Activated CD4-positive, alpha-beta T cell treated with anti-CD3 and anti-CD28 coated beads, Interleukin-2, amount 10 ng/mL, durations not matched to agents 7 days and 5 days (primary cell): ENCODE data around the gene SMARCA4. TPM values are rescaled to one million over a fixed set of nuclear protein-coding genes. Genes with fewer than 3 reads are reported as not detected.
A peak's percentile ranks its signal among the peaks of the same experiment; 100 is the strongest.
"Not testable (repeated sequence)": the region's sequence is repeated elsewhere in the genome, so short reads cannot be mapped to it uniquely, and the experiment has no call there.

Source experiments
- CTCF ChIA-PET: fragments of 350-600 bp; sonication (Branson Sonifier 250); formaldehyde crosslinking; loops from one replicate; lab custom pipeline; 2021; ENCODE audit warnings: antibody characterized with exemption; lab: Charles Lee
- POLR2A ChIA-PET: fragments of 350-600 bp; sonication (Branson Sonifier 250); formaldehyde crosslinking; loops from one replicate; lab custom pipeline; 2021; ENCODE audit warnings: antibody characterized with exemption; lab: Charles Lee
- DNase-seq: peaks from one replicate; pipeline ENCODE4 v3.0.0-alpha.2; 2020
- H3K27ac Mint-ChIP-seq: one replicate; pipeline ENCODE4 v1.8.0; 2021; ENCODE audit warnings: mild to moderate bottlenecking, moderate library complexity, mixed read lengths
- H3K27me3 Mint-ChIP-seq: one replicate; pipeline ENCODE4 v1.8.0; 2021; ENCODE audit warnings: mixed read lengths
- H3K36me3 Mint-ChIP-seq: one replicate; pipeline ENCODE4 v1.8.0; 2021; ENCODE audit warnings: low read depth, mixed read lengths
- H3K4me1 Mint-ChIP-seq: one replicate; pipeline ENCODE4 v1.8.0; 2021; ENCODE audit warnings: mixed read lengths
- H3K4me3 Mint-ChIP-seq: one replicate; pipeline ENCODE4 v1.8.0; 2021; ENCODE audit warnings: mild to moderate bottlenecking, moderate library complexity, mixed read lengths
- H3K9me3 Mint-ChIP-seq: one replicate; pipeline ENCODE4 v1.8.0; 2021; ENCODE audit warnings: mixed read lengths
- total RNA-seq, 2 experiments: library from RNA; stranded (reverse); gene quantifications; one replicate each; pipeline ENCODE4 v1.2.3, GENCODE V29; 2021

SMARCA4 gene
- total RNA-seq, 2 experiments from 2014 or later, result 111 to 115 TPM

DNA sequence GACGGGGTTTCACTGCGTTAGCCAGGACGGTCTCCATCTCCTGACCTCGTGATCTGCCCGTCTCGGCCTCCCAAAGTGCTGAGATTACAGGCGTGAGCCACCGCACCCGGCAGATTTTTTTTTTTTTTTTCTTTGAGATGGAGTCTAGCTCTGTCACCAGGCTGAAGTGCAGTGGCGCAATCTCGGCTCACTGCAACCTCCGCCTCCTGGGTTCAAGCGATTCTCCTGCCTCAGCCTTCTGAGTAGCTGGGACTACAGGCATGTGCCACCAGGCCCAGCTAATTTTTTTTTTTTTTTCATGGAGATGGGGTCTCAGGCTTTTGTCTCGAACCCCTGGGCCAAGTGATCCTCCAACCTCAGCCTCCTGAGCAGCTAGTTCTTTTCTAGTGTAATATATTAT, 19.2 kb upstream of the SMARCA4 start:
- DNase-seq, POLR2A ChIA-PET, H3K4me3 Mint-ChIP-seq, H3K27ac Mint-ChIP-seq, H3K36me3 Mint-ChIP-seq, H3K9me3 Mint-ChIP-seq, H3K27me3 Mint-ChIP-seq: not testable (repeated sequence)
- CTCF ChIA-PET, result interaction anchor here (0.5 to 3.5 kb wide), 16 partner anchors 10 to 457 kb away, joined by 3 to 16 read pairs (median 4); partner anchors contain the start of gene SMARCA4
- peaks cover 18% of the 10 kb centered on the region for H3K4me1 Mint-ChIP-seq

DNA sequence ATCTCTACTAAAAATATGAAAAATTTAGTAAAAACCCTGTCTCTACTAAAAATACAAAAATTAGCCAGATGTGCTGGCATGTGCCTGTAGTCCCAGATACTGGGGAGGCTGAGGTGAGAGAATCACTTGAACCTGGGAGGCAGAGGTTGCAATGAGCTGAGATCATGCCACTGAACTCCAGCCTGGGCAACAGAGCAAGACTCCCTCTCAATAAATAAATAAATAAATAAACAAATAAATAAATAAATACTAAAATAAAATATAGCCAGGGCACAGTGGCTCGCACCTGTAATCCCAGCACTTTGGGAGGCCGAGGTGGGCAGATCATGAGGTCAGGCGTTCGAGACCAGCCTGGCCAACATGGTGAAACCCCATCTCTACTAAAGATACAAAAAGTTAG, 17.4 kb upstream of the SMARCA4 start:
- CTCF ChIA-PET, result interaction anchor here (1.6 to 3.5 kb wide), 3 partner anchors 15 to 25 kb away, joined by 4 to 14 read pairs (median 10); partner anchors contain the start of gene SMARCA4
- H3K27ac Mint-ChIP-seq, POLR2A ChIA-PET, H3K4me3 Mint-ChIP-seq, H3K36me3 Mint-ChIP-seq, H3K27me3 Mint-ChIP-seq, DNase-seq, H3K9me3 Mint-ChIP-seq: not testable (repeated sequence)
- peaks cover 17% of the 10 kb centered on the region for H3K4me1 Mint-ChIP-seq

DNA sequence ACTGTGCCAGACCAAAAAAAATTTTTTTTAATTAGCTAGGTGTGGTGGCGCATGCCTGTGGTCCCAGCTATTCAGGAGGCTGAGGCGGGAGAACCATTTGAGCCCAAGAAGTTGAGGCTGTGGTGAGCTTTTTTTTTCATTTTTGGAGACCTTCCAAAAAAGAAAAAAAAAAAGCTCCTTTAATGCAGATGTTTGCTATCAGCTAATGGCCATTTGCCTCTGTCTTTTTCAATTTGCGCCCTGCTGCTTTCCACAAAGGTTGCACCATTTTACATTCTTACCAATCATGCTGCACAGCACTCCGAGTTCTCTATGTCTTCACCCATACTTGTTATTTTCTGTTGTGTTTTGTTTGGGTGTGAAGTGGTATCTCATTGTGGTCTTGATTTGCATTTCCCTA, 15.6 kb upstream of the SMARCA4 start:
- peaks cover 9% of the 10 kb centered on the region for H3K4me1 Mint-ChIP-seq
- ChIA-PET POLR2A (no interaction called here), CTCF (interaction anchor here (0.6 to 1.8 kb wide), 4 partner anchors 9 to 15 kb away, joined by 3 to 7 read pairs (median 4); no protein-coding TSS in a partner anchor)
- H3K4me3 Mint-ChIP-seq, result no peak overlapping the region
- no peaks in the 10 kb centered on the region for H3K36me3 Mint-ChIP-seq
- H3K27me3 Mint-ChIP-seq, result no peaks in the 10 kb centered on the region
- DNase-seq, result no peak
- H3K27ac Mint-ChIP-seq, result no peak overlapping the region
- H3K9me3 Mint-ChIP-seq, result no peaks in the 10 kb centered on the region

- no peak overlapping the region for H3K27ac Mint-ChIP-seq
- H3K27me3 Mint-ChIP-seq, result no peaks in the 10 kb centered on the region
- H3K9me3 Mint-ChIP-seq, result no peaks in the 10 kb centered on the region
- H3K4me3 Mint-ChIP-seq, result no peak overlapping the region
- H3K36me3 Mint-ChIP-seq, result no peaks in the 10 kb centered on the region
- H3K4me1 Mint-ChIP-seq, result peaks cover 6% of the 10 kb centered on the region
- POLR2A ChIA-PET, result no interaction called here
- no peak for DNase-seq
- CTCF ChIA-PET, result no interaction called here
Measured at GRCh38 chr19:10946958-10947657, 13.7 kb upstream of the SMARCA4 start.

DNA sequence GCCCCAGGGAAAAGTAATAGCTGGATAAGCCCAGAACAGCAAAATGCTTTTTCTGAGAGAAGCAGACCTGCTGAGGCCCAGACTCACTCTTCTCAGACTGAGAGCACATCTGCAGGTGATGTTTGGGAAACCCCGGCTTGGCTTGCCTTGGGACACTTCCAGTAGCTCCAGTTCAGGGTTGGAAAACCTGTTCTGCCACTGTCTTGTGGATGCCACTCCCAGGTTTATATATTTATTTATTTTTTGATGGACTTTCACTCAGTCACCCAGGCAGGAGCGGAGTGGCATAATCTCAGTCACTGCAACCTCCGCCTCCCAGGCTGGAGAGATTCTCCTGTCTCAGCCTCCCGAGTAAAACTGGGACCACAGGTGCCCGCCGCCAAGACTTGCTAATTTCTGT, 8.0 kb upstream of the SMARCA4 start:
- Mint-ChIP-seq H3K36me3 (no peaks in the 10 kb centered on the region), H3K4me3 (no peak overlapping the region), H3K9me3 (no peaks in the 10 kb centered on the region), H3K27ac (no peak overlapping the region), H3K4me1 (peaks cover 2% of the 10 kb centered on the region), H3K27me3 (no peaks in the 10 kb centered on the region)
- ChIA-PET POLR2A (no interaction called here), CTCF (interaction anchor here (0.9 to 1.6 kb wide), 4 partner anchors 11 to 235 kb away, joined by 3 to 4 read pairs (median 4); partner anchors contain the start of gene DNM2)
- no peak for DNase-seq

GRCh38 chr19:10959277-10959968, 1.4 kb upstream of the SMARCA4 start:
- Mint-ChIP-seq H3K4me3 (peak overlapping the region; percentile 81), H3K27ac (peak overlapping the region; percentile 92), H3K4me1 (peaks cover 37% of the 10 kb centered on the region)
- H3K36me3 Mint-ChIP-seq, DNase-seq, H3K9me3 Mint-ChIP-seq, POLR2A ChIA-PET, H3K27me3 Mint-ChIP-seq: not testable (repeated sequence)
- CTCF ChIA-PET, result interaction anchor here (0.6 to 2.7 kb wide), 5 partner anchors 11 to 426 kb away, joined by 3 to 14 read pairs (median 3); no protein-coding TSS in a partner anchor

DNA sequence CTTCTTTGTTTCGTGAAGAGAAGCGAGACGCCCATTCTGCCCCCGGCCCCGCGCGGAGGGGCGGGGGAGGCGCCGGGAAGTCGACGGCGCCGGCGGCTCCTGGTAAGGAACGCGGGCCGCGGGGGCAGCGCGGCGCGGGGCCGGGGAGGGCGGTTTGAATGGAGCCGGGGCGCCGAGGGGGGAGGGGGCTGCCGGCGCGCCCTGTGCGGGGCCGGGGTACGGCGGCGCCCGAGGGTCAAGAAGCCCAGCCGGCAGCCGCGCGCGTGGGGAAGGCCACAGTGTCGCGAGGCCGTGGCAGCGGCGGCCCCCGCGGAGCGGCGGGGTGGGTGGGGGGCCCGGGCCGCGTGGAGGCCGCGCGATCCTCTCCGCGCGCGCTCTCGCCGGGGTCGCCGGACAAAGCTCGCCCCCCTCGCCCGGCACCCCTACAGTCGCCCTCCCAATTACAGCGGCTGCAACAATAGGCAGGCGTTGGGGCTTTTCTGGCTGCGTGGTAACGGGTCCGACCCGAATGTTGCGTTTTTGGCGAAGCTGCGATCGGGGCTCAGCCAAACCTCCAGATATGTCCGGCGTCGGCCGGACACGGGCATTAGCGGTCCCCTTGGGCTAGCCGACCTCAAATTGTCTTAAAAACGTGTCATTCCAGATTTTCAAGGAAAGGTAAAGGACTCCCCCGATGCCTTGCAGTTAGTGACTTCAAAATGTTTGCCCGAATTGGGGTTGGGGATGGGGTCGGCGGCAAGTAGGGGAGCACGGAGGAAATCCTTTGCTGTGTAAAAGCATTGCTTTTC, 437 bp downstream of the SMARCA4 start:
- ChIA-PET CTCF (interaction anchor here (0.8 to 2.2 kb wide), 2 partner anchors 19 to 95 kb away, joined by 4 to 10 read pairs; no protein-coding TSS in a partner anchor), POLR2A (no interaction called here)
- H3K27ac Mint-ChIP-seq, result peak overlapping the region; percentile 89
- H3K9me3 Mint-ChIP-seq, result no peaks in the 10 kb centered on the region
- H3K36me3 Mint-ChIP-seq, result peaks cover 10% of the 10 kb centered on the region
- peak overlapping the region; percentile 91 for H3K4me3 Mint-ChIP-seq
- peak; percentile 25 for DNase-seq
- peaks cover 49% of the 10 kb centered on the region for H3K4me1 Mint-ChIP-seq
- no peaks in the 10 kb centered on the region for H3K27me3 Mint-ChIP-seq

- peaks cover 53% of the 10 kb centered on the region for H3K4me1 Mint-ChIP-seq
- ChIA-PET POLR2A (no interaction called here), CTCF (interaction anchor here (1.0 to 2.2 kb wide), 2 partner anchors 21 kb away, joined by 4 to 10 read pairs; no protein-coding TSS in a partner anchor)
- H3K36me3 Mint-ChIP-seq, result peaks cover 10% of the 10 kb centered on the region
- H3K4me3 Mint-ChIP-seq, result peak overlapping the region; percentile 91
- peak overlapping the region; percentile 83 for H3K27ac Mint-ChIP-seq
- no peak for DNase-seq
- no peaks in the 10 kb centered on the region for H3K9me3 Mint-ChIP-seq
- no peaks in the 10 kb centered on the region for H3K27me3 Mint-ChIP-seq
Measured at GRCh38 chr19:10962863-10963262, 2.0 kb downstream of the SMARCA4 start.

DNA sequence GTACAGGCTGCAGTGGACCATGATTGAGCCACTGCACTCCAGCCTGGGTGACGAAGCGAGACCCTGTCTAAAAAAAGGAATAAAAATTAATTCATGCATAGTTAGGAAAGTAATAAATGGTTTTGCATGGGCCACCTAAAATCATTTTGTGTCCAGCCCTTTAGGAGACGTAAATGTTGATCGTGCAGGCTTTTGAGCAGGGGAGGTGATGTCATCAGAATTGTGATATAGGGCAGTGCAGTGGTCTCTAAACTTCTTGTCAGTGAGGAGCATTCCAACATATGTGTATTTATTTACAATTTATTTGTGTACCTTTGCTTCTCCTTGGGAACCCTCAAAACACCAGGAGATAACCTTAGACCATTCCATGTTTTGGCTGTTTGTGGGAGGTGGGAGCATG, 3.0 kb downstream of the SMARCA4 start:
- no peak for DNase-seq
- H3K4me3 Mint-ChIP-seq, result peak overlapping the region; percentile 29
- no peaks in the 10 kb centered on the region for H3K27me3 Mint-ChIP-seq
- CTCF ChIA-PET, result interaction anchor here (0.6 to 1.6 kb wide), 3 partner anchors 20 to 93 kb away, joined by 4 to 6 read pairs (median 5); partner anchors contain the start of gene CARM1
- H3K27ac Mint-ChIP-seq, result peak overlapping the region; percentile 88
- POLR2A ChIA-PET, result no interaction called here
- H3K9me3 Mint-ChIP-seq, result no peaks in the 10 kb centered on the region
- peaks cover 10% of the 10 kb centered on the region for H3K36me3 Mint-ChIP-seq
- peaks cover 59% of the 10 kb centered on the region for H3K4me1 Mint-ChIP-seq

DNA sequence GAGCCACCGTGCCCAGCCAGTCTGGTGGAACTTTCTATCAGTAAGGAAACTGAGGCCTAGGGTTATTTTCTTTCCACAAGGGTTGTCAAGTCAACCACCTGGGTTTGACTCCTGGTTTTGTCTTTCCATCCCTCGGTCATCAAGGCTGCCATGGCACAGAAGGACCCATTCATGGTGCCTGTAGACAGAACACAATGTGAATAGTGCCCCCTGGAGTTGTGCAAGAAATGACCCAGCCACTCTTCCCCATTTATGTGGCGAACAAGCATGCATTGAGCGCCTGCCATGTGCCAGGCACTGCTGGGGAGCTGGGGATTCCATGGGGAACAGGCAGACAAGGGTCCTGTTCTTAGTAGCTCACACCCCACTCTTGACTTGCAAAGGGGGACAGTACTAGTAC, 4.1 kb downstream of the SMARCA4 start:
- no peak overlapping the region for H3K27ac Mint-ChIP-seq
- peaks cover 10% of the 10 kb centered on the region for H3K36me3 Mint-ChIP-seq
- no peak for DNase-seq
- H3K4me3 Mint-ChIP-seq, result no peak overlapping the region
- POLR2A ChIA-PET, result no interaction called here
- H3K9me3 Mint-ChIP-seq, result no peaks in the 10 kb centered on the region
- CTCF ChIA-PET, result interaction anchor here (1.6 kb wide), 1 partner anchor 94 kb away, joined by 6 read pairs; the partner anchor contains the start of gene CARM1
- H3K27me3 Mint-ChIP-seq, result no peaks in the 10 kb centered on the region
- H3K4me1 Mint-ChIP-seq, result peaks cover 58% of the 10 kb centered on the region

DNA sequence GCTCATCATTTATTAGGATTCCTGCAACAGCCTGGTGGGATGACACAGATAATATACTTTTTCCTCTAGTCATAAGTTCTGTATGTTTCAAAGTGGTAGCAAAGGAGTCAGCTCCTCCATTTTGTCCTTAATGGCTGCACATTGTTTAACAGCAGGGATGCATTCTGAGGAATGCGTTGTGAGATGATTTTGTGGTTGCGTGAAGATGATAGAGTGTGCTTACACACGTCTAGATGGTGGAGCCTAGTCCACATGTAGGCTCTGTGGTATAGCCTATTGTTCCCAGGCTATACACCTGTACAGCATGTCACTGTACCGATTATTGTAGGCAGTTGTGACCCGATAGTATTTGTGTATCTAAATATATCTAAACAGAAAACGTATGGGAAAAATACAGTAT, 4.6 kb downstream of the SMARCA4 start:
- DNase-seq, result no peak
- H3K9me3 Mint-ChIP-seq, result no peaks in the 10 kb centered on the region
- peaks cover 10% of the 10 kb centered on the region for H3K36me3 Mint-ChIP-seq
- ChIA-PET CTCF (no interaction called here), POLR2A (no interaction called here)
- no peaks in the 10 kb centered on the region for H3K27me3 Mint-ChIP-seq
- no peak overlapping the region for H3K27ac Mint-ChIP-seq
- peaks cover 54% of the 10 kb centered on the region for H3K4me1 Mint-ChIP-seq
- no peak overlapping the region for H3K4me3 Mint-ChIP-seq

GRCh38 chr19:10966809-10967208, 6.0 kb downstream of the SMARCA4 start:
- no peak for DNase-seq
- no peak overlapping the region for H3K27ac Mint-ChIP-seq
- H3K36me3 Mint-ChIP-seq, result peaks cover 10% of the 10 kb centered on the region
- H3K27me3 Mint-ChIP-seq, result no peaks in the 10 kb centered on the region
- peaks cover 53% of the 10 kb centered on the region for H3K4me1 Mint-ChIP-seq
- no peaks in the 10 kb centered on the region for H3K9me3 Mint-ChIP-seq
- CTCF ChIA-PET, result interaction anchor here (1.7 kb wide), 1 partner anchor 32 kb away, joined by 3 read pairs; no protein-coding TSS in a partner anchor
- no peak overlapping the region for H3K4me3 Mint-ChIP-seq
- POLR2A ChIA-PET, result no interaction called here
